ENCODE measurements around the gene PINLYP.

The PINLYP gene

GRCh38 chr19:43605875-43606568 lies 30.4 kb downstream of the PINLYP start:
- DNase-seq (ENCODE audit: low read depth in 2 of 2): no peak

- DNase-seq (ENCODE audit: low read depth in 2 of 2): no peak
These were observed 31.1 kb downstream of the PINLYP start for GRCh38 chr19:43606569-43607229.

GRCh38 chr19:43607238-43608205 lies 31.9 kb downstream of the PINLYP start:
- DNase-seq (ENCODE audit: low read depth in 2 of 2): no peak

- DNase-seq (ENCODE audit: low read depth in 2 of 2): no peak
These were observed 34.3 kb downstream of the PINLYP start for GRCh38 chr19:43609872-43610271.

GRCh38 chr19:43610493-43610892 lies 34.9 kb downstream of the PINLYP start:
- DNase-seq (ENCODE audit: low read depth in 2 of 2): no peak

- no peak for DNase-seq (ENCODE audit: low read depth in 2 of 2)
These were observed 36.2 kb downstream of the PINLYP start, which contains the start of gene SRRM5 for GRCh38 chr19:43611788-43612187. Gene SRRM5, plus strand, starts transcription at chr19:43612088. Its CDS starts 34 bp downstream, at chr19:43612122.

- DNase-seq (ENCODE audit: low read depth in 2 of 2): no peak
These were observed 36.8 kb downstream of the PINLYP start for GRCh38 chr19:43612374-43612773.

DNA sequence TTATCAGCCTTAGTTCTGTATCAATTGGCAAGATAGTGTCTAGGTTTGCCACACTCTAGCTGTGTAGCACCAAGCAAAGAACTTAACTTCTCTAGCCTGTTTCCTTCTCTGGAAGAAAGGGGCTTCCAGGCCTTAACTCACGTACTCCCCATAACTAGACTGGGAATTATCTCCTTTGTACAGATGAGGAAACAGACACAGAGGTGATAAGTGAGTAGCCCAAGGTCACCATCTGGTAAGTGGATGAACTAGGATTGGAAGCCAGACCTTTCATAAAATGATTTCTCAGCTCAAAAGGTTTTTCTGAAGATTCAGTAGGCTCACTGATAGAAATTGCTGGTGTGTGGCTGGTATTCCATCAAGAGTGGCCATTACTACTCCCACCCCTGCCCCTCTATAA lies 40.7 kb downstream of the PINLYP start:
- no peak for DNase-seq (ENCODE audit: low read depth in 2 of 2)

DNA sequence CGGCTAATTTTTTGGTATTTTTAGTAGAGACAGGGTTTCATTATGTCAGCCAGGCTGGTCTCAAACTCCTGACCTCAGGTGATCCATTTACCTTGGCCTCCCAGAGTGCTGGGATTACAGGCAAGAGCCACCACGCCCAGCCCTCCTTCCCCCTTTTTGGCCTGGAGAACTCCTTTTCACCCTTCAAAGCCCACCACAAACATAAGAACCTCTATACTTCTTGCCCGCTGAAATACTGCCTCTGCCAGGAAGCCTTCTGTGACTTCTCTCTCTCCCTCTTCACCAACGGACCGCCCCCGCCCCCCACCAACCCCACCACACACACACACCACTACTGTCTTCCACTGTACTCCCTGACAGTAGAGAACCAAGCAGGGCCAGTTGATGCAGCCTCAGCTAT lies 41.4 kb downstream of the PINLYP start:
- DNase-seq (ENCODE audit: low read depth in 2 of 2): no peak

DNA sequence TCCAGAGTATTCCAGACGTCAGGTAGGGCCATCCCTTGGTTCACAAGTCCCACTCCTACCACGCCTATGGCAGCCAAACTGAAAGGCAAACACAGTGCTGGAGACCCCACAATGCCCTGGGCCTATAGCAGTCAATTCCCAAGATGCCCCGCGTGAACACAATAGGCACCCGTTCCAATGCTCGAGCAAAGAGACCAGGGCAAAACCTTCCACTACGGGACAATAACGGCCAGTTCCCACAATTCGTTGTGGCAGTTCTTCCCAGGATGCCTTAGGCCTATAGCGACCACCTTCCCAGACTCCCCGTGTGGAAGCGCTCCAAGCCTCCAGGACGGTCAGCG lies 43.3 kb downstream of the PINLYP start:
- DNase-seq (ENCODE audit: low read depth in 2 of 2): no peak

DNA sequence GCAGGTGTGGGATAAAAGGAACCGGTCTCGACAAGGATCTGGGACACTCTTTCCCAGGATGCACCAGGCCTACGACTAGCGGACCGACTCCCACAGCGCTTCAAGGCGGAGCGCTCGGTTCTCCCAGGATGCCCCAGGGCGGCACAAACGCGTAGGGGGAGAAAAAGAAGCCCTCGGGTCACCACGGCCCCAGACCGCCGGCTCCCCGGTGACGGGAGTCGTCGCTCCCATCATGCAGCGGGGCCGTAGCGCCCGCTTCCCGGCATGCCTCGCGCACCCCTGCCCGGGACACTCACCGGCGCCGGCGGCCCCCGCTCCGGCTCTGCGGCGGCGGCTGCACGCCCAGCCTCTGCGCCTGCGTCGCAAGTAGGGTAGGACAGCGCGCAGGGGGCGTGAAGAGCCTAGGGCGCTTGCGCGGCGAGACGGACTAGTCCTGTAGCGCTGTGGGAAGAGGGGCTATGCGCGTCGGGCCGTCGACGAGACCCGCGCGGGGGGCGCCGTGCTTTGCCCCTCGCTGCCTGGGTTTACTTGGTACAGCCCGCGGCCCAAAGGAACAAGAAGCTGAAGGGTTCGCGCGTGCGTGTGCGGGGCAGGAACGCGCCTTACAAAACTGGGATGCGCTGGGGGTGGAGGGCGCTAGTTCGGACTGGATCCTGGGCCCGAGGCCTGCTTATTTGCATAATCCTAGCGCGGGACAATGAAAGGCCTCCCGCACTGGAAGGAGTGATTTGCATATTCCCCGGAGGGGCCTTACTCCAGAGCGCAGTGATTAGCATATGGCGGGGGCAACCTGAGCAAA lies 43.9 kb downstream of the PINLYP start, which contains the start of gene ZNF428:
ZNF428 (minus strand) TSS at position 368 of the 799 bp plus-strand sequence. CDS start 5,325 bp downstream, outside the sequence.
- peak; percentile 70 to 72 for DNase-seq (ENCODE audit: low read depth in 2 of 2)

DNA sequence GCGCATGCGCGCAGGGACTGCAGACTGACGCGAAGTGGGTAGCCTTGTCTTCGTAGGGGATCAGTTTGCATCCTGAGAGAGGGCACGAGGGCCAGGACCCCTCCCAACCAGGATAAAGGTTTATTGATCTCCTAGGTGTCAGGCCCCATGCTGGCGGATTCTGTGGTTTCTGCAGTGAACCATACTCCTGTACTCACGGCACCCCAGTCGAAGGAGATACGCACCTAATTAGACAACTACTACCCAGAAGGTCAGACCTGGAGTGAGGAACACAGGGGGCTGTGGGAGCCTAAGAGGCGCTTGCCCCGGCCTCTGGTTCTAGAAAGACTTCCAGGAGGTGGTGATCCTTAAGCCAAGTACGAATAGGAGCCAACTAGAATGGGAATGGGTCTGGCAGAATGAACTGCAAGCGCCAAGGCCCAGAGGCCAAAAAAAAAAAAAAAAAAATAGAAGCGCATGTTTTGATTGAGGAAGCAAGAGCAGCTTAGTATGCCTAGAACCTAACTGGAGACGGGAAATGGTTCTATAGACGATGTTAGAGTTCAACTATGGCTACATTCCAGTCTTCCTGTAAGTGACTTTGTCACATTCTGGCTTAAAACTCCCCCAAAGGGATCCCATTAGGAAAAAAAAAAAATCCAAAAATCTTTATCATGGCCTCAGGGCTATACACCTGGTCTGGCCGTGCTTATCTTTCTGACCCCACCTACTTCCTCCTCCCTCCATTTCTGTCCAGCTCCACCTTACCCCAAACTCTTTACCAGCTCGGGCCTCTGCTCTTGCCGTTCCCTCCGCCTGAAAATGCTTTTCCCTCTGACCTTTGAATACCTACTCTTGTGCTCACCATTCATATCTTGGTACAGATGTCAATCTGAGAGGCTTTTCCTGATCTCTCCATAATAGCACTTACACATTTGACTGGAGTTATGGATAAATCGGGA lies 44.7 kb downstream of the PINLYP start:
- no peak for DNase-seq (ENCODE audit: low read depth in 2 of 2)

- DNase-seq (ENCODE audit: low read depth in 2 of 2): no peak
These were observed 46.5 kb downstream of the PINLYP start for GRCh38 chr19:43622070-43622469.

GRCh38 chr19:43622956-43623355 lies 47.4 kb downstream of the PINLYP start:
- DNase-seq (ENCODE audit: low read depth in 2 of 2): no peak

DNA sequence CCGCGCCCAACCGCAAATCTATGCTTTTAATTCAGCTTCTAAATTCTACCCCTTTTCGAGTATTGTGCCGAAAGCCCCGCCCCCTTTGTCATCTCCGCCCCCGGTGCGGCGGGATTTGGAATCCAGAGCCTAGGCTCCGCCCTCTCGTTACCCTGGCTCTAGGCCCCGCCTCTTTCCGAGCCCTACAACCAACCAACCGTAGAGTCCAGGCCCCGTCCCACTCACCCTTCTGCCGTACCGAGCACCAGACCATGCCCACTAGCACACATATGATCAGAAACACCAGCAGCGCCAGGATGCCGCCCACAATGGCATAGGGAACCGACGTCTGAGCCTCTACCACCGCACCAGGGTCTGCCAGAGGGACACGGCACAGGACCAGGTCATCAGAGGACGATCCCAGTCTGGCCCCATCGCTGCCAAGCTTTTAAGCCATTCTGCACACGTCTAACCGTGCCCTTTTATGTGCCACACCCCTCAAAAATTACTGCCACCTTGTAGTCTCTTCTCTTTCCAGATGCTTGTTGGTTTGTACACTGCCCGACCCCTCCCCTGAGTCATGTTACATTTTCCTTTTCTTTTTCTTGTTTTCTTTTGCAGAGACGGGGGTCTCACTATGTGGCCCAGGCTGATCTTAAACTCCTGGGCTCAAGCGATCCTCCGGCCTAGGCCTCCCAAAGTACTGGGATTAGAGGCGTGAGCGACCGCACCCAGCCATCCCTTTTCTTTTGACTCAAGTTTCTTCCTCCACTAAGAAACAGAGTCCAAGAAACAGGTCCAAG lies 48.5 kb downstream of the PINLYP start:
- no peak for DNase-seq (ENCODE audit: low read depth in 2 of 2)

- no peak for DNase-seq (ENCODE audit: low read depth in 2 of 2)
These were observed 49.3 kb downstream of the PINLYP start for GRCh38 chr19:43624933-43625332.

DNA sequence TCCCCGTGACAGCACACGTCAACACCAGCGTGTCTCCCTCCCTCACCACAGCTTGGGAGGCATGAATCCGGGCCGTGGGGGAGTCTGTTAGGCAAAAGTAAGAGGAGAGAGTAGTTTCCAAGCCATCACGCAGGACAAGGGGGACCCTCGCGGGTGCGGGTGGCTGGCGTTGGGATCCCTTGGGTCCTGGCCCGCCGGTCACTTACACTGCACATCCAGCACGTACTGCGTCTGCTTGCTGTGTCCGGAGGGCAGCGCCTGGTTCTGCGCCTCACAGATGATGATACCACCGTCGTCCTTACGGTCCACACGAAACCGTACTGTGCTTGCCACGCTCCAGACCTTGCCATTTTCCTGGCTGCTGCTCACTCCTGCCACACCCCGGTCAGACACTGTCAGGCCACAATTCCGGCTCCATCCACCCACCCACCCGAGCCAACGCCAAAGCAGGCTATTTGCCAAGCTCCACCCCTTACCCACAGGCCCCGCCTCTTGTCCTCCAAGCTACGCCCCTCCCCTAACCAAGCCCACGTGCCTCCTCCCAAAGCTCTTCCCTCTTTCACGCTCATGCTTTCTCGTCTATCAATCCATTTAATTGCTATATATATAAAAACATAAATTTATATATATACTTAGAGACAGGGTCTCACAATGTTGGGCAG lies 50.4 kb downstream of the PINLYP start:
- DNase-seq (ENCODE audit: low read depth in 2 of 2): no peak

DNA sequence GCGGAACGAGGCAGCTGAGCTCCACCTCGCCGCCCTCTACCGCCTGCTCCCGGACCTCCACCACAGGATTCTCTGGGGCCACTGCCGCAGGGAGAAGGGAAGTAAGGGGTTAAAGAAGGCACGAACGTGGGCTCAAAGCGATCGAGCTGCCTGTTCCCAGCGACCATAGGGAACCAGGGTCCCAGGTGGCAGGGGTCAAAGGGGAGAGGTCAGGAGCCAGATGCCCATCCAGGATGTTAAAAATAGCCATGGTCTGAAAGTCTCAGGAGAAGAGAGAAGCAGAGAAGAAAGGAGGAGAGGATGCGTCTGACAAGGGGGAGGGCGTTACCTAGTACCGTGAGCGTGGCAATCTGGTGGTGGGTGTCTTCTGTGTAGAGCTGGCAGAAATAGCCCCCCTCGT lies 51.2 kb downstream of the PINLYP start:
- no peak for DNase-seq (ENCODE audit: low read depth in 2 of 2)

Measured in fibroblast of skin of left biceps (primary cell).